Measurements from ENCODE around the gene WFIKKN2.

- no peak for TF ChIP-seq CTCF (IDR thresholded peaks at IDR 0.05)
- no peak for TF ChIP-seq POLR2A (IDR thresholded peaks at IDR 0.05)
Measured at GRCh38 chr17:50853015-50853615, 17.7 kb downstream of the WFIKKN2 start.

Measured in uterus (tissue), 2 donors.